Endodermal cell (in vitro differentiated cells): ENCODE results near the gene MPP3. TPM values are rescaled to one million over a fixed set of nuclear protein-coding genes. Genes with fewer than 3 reads are reported as not detected.

ENCODE experiments used
- DNase-seq: peaks from one replicate; pipeline ENCODE4 v3.0.0-alpha.2; 2017
- H3K27ac ChIP-seq: 2 replicates; pipeline ENCODE4 v1.5.1; 2013; ENCODE audit warnings: mild to moderate bottlenecking, low read depth, low read length, moderate library complexity
- H3K27me3 ChIP-seq: 2 replicates; pipeline ENCODE4 v1.6.1; 2013; ENCODE audit warnings: mild to moderate bottlenecking, low read length, moderate library complexity; ENCODE audit not compliant: insufficient read depth, control insufficient read depth, poor library complexity, severe bottlenecking
- H3K36me3 ChIP-seq: 2 replicates; pipeline ENCODE4 v1.7.0; 2013; ENCODE audit warnings: mild to moderate bottlenecking, low read length, moderate library complexity; ENCODE audit not compliant: control insufficient read depth, insufficient read depth
- H3K4me1 ChIP-seq: one replicate; pipeline ENCODE4 v1.7.0; 2013; ENCODE audit warnings: low read length; ENCODE audit not compliant: control insufficient read depth, insufficient read depth
- H3K4me3 ChIP-seq: 2 replicates; pipeline ENCODE4 v1.5.1; 2013; ENCODE audit warnings: mild to moderate bottlenecking, low read length, moderate library complexity
- H3K9ac ChIP-seq: 2 replicates; pipeline ENCODE4 v1.6.1; 2013; ENCODE audit warnings: mild to moderate bottlenecking, low read length, moderate library complexity; ENCODE audit not compliant: poor library complexity, severe bottlenecking; ENCODE audit errors: extremely low read depth
- H3K9me3 ChIP-seq: 2 replicates; pipeline ENCODE4 v1.6.1; 2013; ENCODE audit warnings: mild to moderate bottlenecking, low read length, moderate library complexity; ENCODE audit not compliant: control insufficient read depth
- H3K27ac Mint-ChIP-seq: 2 replicates; pipeline ENCODE4 v1.8.0; 2020; ENCODE audit warnings: mixed read lengths
- H3K27me3 Mint-ChIP-seq: 2 replicates; pipeline ENCODE4 v1.8.0; 2021; ENCODE audit warnings: mild to moderate bottlenecking, mixed read lengths; ENCODE audit not compliant: insufficient read depth
- H3K36me3 Mint-ChIP-seq: 2 replicates; pipeline ENCODE4 v1.8.0; 2020; ENCODE audit warnings: low read depth, mixed read lengths
- H3K4me1 Mint-ChIP-seq: 2 replicates; pipeline ENCODE4 v1.8.0; 2020; ENCODE audit warnings: mixed read lengths
- H3K4me3 Mint-ChIP-seq: 2 replicates; pipeline ENCODE4 v1.8.0; 2020; ENCODE audit warnings: mild to moderate bottlenecking, moderate library complexity, mixed read lengths
- H3K9me3 Mint-ChIP-seq: 2 replicates; pipeline ENCODE4 v1.8.0; 2020; ENCODE audit warnings: mild to moderate bottlenecking, mixed read lengths
- WGBS, 2 experiments: methylation state at CpG; one replicate each; pipeline versions ENCODE4 v1.1.5 to v1.1.7; 2013; ENCODE audit warnings: missing lambda C conversion rate in 2 of 2, mixed read lengths in 1 of 2; ENCODE audit not compliant: insufficient coverage in 1 of 2, insufficient read length in 1 of 2; 5-methylcytosine and 5-hydroxymethylcytosine counted together
- total RNA-seq, 2 donors: library from RNA; stranded (reverse); fragmentation: NEBNext Ultra II Directional in 1 of 2; extraction: Animal tissue kit (Norgen Biotek cat#: 25700) in 1 of 2; gene quantifications; 2 replicates in 1 of 2; 3 replicates in 1 of 2; pipeline ENCODE4 v1.2.1, GENCODE V29; 2021
- TF ChIP-seq, protein P1 (sequence below): fragments of 200-600 bp; sonication (generic); conservative IDR thresholded peaks from 2 replicates; pipeline ENCODE4 v1.5.0; 2021; ENCODE audit warnings: antibody characterized with exemption, mild to moderate bottlenecking

The MPP3 gene
- total RNA-seq, 2 donors from 2014 or later: 5.8 to 6.8 TPM

DNA sequence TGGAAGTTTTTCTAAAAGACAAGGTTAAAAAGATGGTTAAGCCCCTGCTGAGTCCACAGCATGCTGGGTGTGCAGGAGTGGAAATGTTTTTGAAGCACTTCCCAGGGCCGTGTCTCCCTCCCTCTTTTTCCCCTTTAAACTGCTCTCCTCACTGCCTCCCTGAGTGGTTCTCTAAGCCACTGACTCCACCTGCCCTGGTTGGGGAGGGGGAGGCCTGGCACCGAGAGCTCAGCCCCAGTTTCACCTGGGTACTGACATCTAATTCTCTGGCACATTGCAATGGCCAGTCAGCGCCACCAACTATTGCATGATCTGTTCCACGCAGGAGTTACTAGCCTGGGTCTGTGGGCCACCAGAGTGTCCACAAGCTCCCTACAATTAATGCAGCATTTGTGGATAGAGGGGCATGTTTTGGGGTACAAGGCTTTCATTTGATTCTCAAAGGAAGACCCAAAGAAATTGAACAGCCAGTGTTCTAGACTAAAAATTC lies 22.7 kb downstream of the MPP3 start:
- H3K36me3 ChIP-seq: no peaks in the 10 kb centered on the region
- WGBS, 2 experiments: 84 to 100% methylated on average over 2 to 3 of the region's 4 CpGs
- Mint-ChIP-seq H3K9me3 (no peaks in the 10 kb centered on the region), H3K27ac (no peak overlapping the region), H3K4me3 (no peak overlapping the region), H3K36me3 (no peaks in the 10 kb centered on the region), H3K27me3 (no peaks in the 10 kb centered on the region), H3K4me1 (no peaks in the 10 kb centered on the region)
- no peak for DNase-seq
- H3K27ac ChIP-seq: no peak overlapping the region
- no peaks in the 10 kb centered on the region for H3K4me1 ChIP-seq
- H3K9me3 ChIP-seq: no peaks in the 10 kb centered on the region
- no peaks in the 10 kb centered on the region for H3K27me3 ChIP-seq
- TF ChIP-seq, protein P1, sequence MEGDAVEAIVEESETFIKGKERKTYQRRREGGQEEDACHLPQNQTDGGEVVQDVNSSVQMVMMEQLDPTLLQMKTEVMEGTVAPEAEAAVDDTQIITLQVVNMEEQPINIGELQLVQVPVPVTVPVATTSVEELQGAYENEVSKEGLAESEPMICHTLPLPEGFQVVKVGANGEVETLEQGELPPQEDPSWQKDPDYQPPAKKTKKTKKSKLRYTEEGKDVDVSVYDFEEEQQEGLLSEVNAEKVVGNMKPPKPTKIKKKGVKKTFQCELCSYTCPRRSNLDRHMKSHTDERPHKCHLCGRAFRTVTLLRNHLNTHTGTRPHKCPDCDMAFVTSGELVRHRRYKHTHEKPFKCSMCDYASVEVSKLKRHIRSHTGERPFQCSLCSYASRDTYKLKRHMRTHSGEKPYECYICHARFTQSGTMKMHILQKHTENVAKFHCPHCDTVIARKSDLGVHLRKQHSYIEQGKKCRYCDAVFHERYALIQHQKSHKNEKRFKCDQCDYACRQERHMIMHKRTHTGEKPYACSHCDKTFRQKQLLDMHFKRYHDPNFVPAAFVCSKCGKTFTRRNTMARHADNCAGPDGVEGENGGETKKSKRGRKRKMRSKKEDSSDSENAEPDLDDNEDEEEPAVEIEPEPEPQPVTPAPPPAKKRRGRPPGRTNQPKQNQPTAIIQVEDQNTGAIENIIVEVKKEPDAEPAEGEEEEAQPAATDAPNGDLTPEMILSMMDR: no peak
- H3K4me3 ChIP-seq: no peak overlapping the region
- no peak overlapping the region for H3K9ac ChIP-seq

DNA sequence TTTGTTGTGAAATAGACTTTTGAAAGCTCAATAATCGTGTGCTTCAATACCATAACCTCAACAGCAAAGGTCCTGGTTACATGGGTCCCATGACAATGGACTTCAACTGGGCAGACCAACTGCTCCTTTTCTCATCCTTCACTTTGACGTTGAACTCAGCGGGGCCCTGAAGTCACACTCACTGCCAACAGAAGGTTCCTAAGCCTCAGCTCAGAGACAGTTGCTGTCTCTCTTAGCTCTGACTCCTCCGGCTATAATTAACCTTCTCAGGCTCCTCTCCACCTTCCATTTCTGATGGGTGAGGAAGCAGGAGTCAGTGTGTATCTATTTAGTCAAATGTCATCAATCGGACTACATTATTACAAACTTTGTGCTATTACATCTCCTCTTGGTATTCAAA lies 23.8 kb downstream of the MPP3 start:
- DNase-seq: no peak
- no peak overlapping the region for H3K27ac Mint-ChIP-seq
- TF ChIP-seq, protein P1: no peak
- H3K36me3 Mint-ChIP-seq: peaks cover 5% of the 10 kb centered on the region
- H3K9me3 Mint-ChIP-seq: no peaks in the 10 kb centered on the region
- Histone ChIP-seq H3K4me3 (no peak overlapping the region), H3K9me3 (no peaks in the 10 kb centered on the region), H3K27ac (no peak overlapping the region), H3K9ac (no peak overlapping the region), H3K4me1 (no peaks in the 10 kb centered on the region), H3K27me3 (no peaks in the 10 kb centered on the region), H3K36me3 (no peaks in the 10 kb centered on the region)
- H3K4me1 Mint-ChIP-seq: peaks cover 2% of the 10 kb centered on the region
- 88 to 93% methylated on average over 1 to 5 of the region's 5 CpGs for WGBS, 2 experiments
- no peaks in the 10 kb centered on the region for H3K27me3 Mint-ChIP-seq
- H3K4me3 Mint-ChIP-seq: no peak overlapping the region

DNA sequence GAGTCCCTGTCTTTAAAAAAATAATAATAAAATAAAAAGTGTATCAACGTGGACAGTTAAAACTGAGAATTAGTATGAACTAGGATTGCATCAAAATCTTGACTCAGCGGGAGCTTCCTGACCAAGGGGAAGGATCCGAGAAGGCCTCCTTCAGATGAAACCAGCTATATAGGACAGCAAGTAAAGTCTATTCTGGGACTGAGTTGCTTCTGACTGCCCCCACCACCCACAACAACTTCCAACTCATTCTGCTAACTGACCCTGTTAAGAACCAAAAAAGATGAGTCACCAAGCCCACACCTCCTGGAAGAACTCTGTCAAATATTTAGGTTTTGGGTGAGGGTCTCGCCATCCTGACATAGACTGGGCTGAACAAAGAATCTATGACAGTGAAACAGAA lies 24.9 kb downstream of the MPP3 start:
- no peak overlapping the region for H3K27ac ChIP-seq
- Mint-ChIP-seq H3K9me3 (no peaks in the 10 kb centered on the region), H3K27me3 (no peaks in the 10 kb centered on the region), H3K27ac (no peak overlapping the region), H3K4me1 (peaks cover 2% of the 10 kb centered on the region), H3K4me3 (no peak overlapping the region), H3K36me3 (peaks cover 5% of the 10 kb centered on the region)
- H3K27me3 ChIP-seq: no peaks in the 10 kb centered on the region
- no peaks in the 10 kb centered on the region for H3K4me1 ChIP-seq
- no peak overlapping the region for H3K9ac ChIP-seq
- no peaks in the 10 kb centered on the region for H3K36me3 ChIP-seq
- WGBS, 2 experiments: 85 to 90% methylated on average over 4 of the region's 4 CpGs
- TF ChIP-seq, protein P1: no peak
- no peak overlapping the region for H3K4me3 ChIP-seq
- DNase-seq: no peak
- H3K9me3 ChIP-seq: no peaks in the 10 kb centered on the region
